ENCODE results near the gene ZHX3. TPM values are rescaled to one million over a fixed set of nuclear protein-coding genes. Genes with fewer than 3 reads are reported as not detected.
"Not testable (repeated sequence)": the region's sequence is repeated elsewhere in the genome, so short reads cannot be mapped to it uniquely, and the experiment has no call there.

ZHX3 gene
- total RNA-seq, 1 donor from 2014 or later: 33.2 TPM

GRCh38 chr20:41237233-41237632 lies 80.3 kb downstream of the ZHX3 start:
- intact Hi-C loops (cut with DNase I); DNase-seq (ENCODE audit: low spot score): not testable (repeated sequence)

- DNase-seq (ENCODE audit: low spot score); intact Hi-C loops (cut with DNase I): not testable (repeated sequence)
These were observed 80.7 kb downstream of the ZHX3 start for GRCh38 chr20:41236818-41237217.

GRCh38 chr20:41234546-41234945 lies 83.0 kb downstream of the ZHX3 start:
- intact Hi-C loops (cut with DNase I): loop anchor here (5.0 kb wide), 2 partner anchors 103 to 178 kb away; no protein-coding TSS in a partner anchor

GRCh38 chr20:41234041-41234440 lies 83.5 kb downstream of the ZHX3 start:
- no peak for DNase-seq (ENCODE audit: low spot score)

More at GRCh38 chr20:41234546-41234945, 83.0 kb downstream of the ZHX3 start:
- no peak for DNase-seq (ENCODE audit: low spot score)

DNA sequence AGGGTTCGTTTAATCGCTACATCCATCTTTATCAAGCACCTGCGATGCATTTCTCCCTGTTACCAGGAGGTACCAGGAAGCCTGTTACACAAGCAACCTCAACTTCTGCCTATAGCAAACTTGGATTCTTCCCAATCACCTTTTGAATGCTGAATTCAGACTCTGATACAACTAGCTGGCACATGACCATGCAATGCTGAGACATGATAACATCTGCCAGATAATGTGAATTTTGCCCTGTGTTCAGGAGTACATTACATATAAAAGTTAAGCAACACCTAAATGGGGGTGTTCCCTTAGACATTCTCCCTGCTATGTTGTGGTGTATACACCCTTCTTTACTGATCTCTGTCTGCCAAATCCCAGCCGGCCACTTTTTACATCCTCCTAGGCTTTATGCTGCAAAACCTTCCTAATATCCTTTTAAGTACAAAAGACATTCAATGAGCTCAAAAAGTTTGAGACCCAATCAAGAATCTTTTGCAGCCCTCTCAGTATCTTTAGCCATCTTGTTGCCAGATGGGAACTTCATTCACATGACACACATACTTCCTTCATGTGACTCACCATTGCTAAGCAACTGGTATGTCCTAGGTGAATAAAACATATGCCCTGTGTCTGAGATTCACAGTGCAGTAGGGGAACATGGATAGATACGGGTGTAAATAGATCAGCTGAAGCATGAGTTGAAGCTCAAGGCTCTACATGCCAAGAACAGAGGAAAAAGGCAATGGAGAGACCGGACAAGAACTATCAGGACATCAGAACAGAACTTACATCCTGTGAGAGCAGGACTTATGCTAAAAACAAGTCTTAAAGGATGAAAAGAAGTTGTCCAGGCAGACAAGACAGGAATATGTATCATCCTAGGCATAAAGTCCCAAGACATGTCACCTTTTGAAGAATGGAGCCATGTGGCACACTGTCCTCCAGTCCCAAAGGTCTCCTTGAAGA lies 84.3 kb downstream of the ZHX3 start:
- intact Hi-C loops (cut with DNase I): loop anchor here (1.0 to 5.0 kb wide), 4 partner anchors 60 to 179 kb away; partner anchors contain the start of gene PLCG1
- DNase-seq (ENCODE audit: low spot score): no peak

More at GRCh38 chr20:41234041-41234440, 83.5 kb downstream of the ZHX3 start:
- intact Hi-C loops (cut with DNase I): loop anchor here (5.0 kb wide), 2 partner anchors 103 to 178 kb away; no protein-coding TSS in a partner anchor

DNA sequence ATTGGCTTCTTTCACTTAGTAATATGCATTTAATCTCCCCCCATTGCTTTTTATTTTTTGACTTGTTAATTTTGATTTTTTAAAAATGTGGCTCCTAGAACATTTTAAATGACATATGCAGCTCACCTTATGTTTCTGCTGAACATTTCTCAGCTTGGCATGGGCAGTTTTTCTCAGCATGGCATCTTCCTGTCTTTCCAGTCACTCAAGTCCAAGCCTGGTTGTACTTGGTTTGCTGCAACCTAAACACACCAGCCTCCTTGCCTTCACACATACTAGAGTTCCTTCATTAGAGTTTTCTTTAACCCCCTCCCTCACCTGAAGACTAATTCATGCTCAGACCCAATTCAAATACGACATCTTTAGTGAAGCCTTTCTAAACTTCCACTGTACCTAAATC lies 86.4 kb downstream of the ZHX3 start:
- DNase-seq (ENCODE audit: low spot score): no peak
- intact Hi-C loops (cut with DNase I): loop anchor here (5.0 kb wide), 2 partner anchors 106 to 181 kb away; no protein-coding TSS in a partner anchor

GRCh38 chr20:41230136-41230535 lies 87.4 kb downstream of the ZHX3 start:
- intact Hi-C loops (cut with DNase I): loop anchor here (5.0 kb wide), 2 partner anchors 107 to 182 kb away; no protein-coding TSS in a partner anchor
- no peak for DNase-seq (ENCODE audit: low spot score)

DNA sequence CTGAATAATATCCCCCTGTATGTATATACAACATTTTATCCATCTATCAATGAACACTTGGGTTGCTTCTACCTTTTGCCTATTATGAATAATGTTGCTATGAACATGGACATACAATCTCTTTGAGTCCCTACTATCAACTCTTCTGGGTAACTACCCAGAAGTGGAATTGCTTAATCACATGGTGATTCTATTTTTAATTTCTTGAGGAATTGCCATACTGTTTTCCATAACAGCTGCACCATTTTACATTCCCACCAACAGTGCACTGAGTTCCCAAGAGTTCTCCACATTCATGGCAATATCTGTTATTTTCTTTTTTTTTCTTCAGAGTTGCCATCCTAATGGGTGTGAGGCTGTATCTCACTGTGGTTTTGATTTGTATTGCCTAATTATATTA lies 88.3 kb downstream of the ZHX3 start:
- intact Hi-C loops (cut with DNase I): no loop called here
- DNase-seq (ENCODE audit: low spot score): no peak

- DNase-seq (ENCODE audit: low spot score): no peak
- intact Hi-C loops (cut with DNase I): no loop called here
These were observed 88.7 kb downstream of the ZHX3 start for GRCh38 chr20:41228858-41229257.

- intact Hi-C loops (cut with DNase I): no loop called here
- DNase-seq (ENCODE audit: low spot score): no peak
These were observed 91.1 kb downstream of the ZHX3 start for GRCh38 chr20:41226426-41226825.

DNA sequence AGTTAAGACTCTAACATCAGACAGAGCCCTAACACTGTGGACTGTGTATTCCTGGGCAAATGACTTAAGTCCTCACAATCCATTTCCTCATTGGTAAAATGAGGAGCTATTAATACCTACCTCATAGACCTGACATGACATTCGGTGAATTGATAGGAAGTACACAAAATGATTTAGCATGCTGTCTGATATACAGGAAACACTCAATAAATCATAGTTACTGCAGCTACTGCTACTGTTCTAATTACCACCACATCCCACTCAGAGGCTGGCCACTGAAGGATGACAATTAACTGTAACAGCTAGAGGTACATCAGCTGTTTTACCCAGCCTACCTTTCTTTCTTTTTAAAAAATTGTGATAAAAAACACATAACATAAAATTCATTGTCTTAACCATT lies 92.4 kb downstream of the ZHX3 start:
- intact Hi-C loops (cut with DNase I): no loop called here
- no peak for DNase-seq (ENCODE audit: low spot score)

DNA sequence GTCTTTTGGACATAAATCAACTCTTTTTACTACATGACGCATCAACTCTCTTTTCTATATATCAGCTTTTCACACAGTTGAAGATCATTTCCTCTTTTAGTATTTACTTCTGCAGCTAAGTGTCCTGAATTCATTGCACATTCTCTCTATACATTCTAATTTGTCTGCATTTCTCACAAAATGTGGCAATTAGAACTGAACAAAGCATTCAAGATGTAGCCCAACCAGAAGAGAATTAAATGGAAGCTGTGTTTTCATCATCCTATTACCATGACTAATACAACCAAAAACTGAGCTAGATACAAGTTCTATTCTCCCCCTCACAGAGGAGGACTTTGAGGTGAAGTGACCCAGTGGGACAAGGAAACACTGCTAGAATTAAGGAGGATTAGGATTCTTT lies 93.2 kb downstream of the ZHX3 start:
- DNase-seq (ENCODE audit: low spot score): no peak
- intact Hi-C loops (cut with DNase I): no loop called here

DNA sequence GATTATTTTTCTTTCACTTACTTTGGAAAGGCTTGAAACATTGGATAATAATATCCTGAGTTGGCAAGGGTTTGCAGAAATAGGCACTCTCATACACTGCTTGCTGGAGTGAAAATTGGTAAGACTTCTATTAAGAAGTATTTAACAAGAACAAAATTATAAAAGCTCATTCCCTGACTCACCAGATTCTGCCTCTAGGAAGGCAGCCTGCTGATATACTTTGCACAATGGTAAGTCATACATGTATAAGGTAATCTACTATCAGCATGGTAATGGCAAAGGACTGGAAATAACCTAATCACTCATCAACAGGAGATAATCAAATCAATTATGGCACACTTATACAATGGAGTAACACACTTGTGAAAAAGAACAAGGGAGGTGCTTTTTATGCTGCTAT lies 94.4 kb downstream of the ZHX3 start:
- no peak for DNase-seq (ENCODE audit: low spot score)
- intact Hi-C loops (cut with DNase I): no loop called here

DNA sequence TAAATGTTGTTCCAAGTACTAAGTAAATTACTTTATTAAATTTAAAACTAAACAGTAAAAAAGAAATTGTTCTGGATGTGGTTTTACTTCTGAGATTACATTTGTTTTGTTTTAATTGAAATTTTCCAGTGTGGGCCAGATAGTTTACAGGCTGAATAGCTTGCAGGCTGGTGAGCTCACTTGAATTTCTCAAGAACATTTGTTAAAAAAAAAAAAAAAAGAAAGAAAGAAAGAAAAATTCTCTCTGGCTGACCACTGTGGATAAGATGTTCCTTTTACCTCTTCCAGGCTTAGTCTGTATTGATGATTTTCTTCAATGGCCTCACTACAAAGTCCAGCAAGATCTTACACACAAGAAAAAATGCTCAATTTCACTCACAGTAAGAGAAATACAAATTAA lies 94.8 kb downstream of the ZHX3 start:
- no peak for DNase-seq (ENCODE audit: low spot score)
- intact Hi-C loops (cut with DNase I): no loop called here

GRCh38 chr20:41222296-41222695 lies 95.2 kb downstream of the ZHX3 start:
- no peak for DNase-seq (ENCODE audit: low spot score)
- intact Hi-C loops (cut with DNase I): no loop called here

- intact Hi-C loops (cut with DNase I): no loop called here
- no peak for DNase-seq (ENCODE audit: low spot score)
These were observed 95.8 kb downstream of the ZHX3 start for GRCh38 chr20:41221614-41222218.

- intact Hi-C loops (cut with DNase I): no loop called here
- DNase-seq (ENCODE audit: low spot score): no peak
These were observed 97.7 kb downstream of the ZHX3 start for GRCh38 chr20:41219824-41220223.

DNA sequence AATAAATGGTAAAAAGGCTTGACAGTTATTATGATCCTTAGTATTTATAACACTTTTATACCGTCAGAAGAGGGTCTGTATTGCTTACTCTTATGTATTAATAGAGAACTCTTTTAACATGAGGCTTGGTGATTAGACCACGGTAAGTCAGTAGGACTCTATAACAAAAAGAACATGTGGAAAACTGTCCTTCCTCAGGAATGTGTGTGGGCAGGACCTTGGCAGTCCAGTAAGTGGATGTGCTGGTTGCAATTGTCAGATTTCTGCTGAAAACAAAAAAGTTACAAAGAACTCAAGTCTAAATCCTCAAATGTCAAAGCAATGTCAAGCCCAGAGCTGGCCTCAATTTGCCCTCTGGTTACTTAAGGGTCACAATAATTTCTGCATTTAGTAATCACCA lies 99.1 kb downstream of the ZHX3 start:
- DNase-seq (ENCODE audit: low spot score): no peak

GRCh38 chr20:41217422-41217821 lies 100.1 kb downstream of the ZHX3 start:
- intact Hi-C loops (cut with DNase I): no loop called here
- no peak for DNase-seq (ENCODE audit: low spot score)

More for the DNA sequence above, 99.1 kb downstream of the ZHX3 start:
- intact Hi-C loops (cut with DNase I): no loop called here

- no peak for DNase-seq (ENCODE audit: low spot score)
- intact Hi-C loops (cut with DNase I): no loop called here
These were observed 102.9 kb downstream of the ZHX3 start for GRCh38 chr20:41214666-41215065.

All from cardiac septum (tissue), 1 donor.